WTC11 (cell line): Measurements from ENCODE around the gene RBCK1. TPM values are rescaled to one million over a fixed set of nuclear protein-coding genes. Genes with fewer than 3 reads are reported as not detected.

ENCODE experiments used
- ATAC-seq: fragments of 200-7000 bp; cut with Tn5 transposase; 2 replicates; pipeline ENCODE4 v1.10.0; 2021; ENCODE audit warnings: mild to moderate bottlenecking, moderate library complexity
- CTCF ChIA-PET: fragments of 300-600 bp; sonication (Branson Sonifier 250); formaldehyde crosslinking; loops from one replicate; lab custom pipeline; 2021; ENCODE audit warnings: antibody characterized with exemption; lab: Charles Lee
- POLR2A ChIA-PET: fragments of 350-600 bp; sonication (Branson Sonifier 250); formaldehyde crosslinking; loops from one replicate; lab custom pipeline; 2021; ENCODE audit warnings: antibody characterized with exemption; lab: Charles Lee
- DNase-seq: peaks from one replicate; pipeline ENCODE4 v3.0.0; 2021; ENCODE audit warnings: low spot score
- H3K27ac Mint-ChIP-seq: 2 replicates; pipeline ENCODE4 v1.8.0; 2021; ENCODE audit warnings: mixed read lengths
- H3K27me3 Mint-ChIP-seq: 2 replicates; pipeline ENCODE4 v1.8.0; 2021; ENCODE audit warnings: low read depth, mild to moderate bottlenecking, moderate library complexity, mixed read lengths
- H3K36me3 Mint-ChIP-seq: 2 replicates; pipeline ENCODE4 v1.8.0; 2021; ENCODE audit warnings: mixed read lengths
- H3K4me1 Mint-ChIP-seq: 2 replicates; pipeline ENCODE4 v1.8.0; 2022; ENCODE audit warnings: mixed read lengths
- H3K4me3 Mint-ChIP-seq: 2 replicates; pipeline ENCODE4 v1.8.0; 2021; ENCODE audit warnings: mild to moderate bottlenecking, moderate library complexity, mixed read lengths
- H3K9me3 Mint-ChIP-seq: 2 replicates; pipeline ENCODE4 v1.8.0; 2021; ENCODE audit warnings: mixed read lengths
- AR ChIP-seq: fragments of 250-450 bp; sonication (Bioruptor Pico); IDR thresholded peaks from 2 replicates; pipeline ENCODE4 v1.9.0; 2021; ENCODE audit warnings: mild to moderate bottlenecking
- CREM ChIP-seq: sonication (generic); formaldehyde crosslinking; IDR thresholded peaks from 2 replicates; pipeline ENCODE4 v1.8.1; 2022; ENCODE audit warnings: mild to moderate bottlenecking, missing genetic modification reagents, moderate library complexity
- IRF1 ChIP-seq: sonication (generic); formaldehyde crosslinking; IDR thresholded peaks from 2 replicates; pipeline ENCODE4 v1.8.0; 2023; ENCODE audit warnings: missing genetic modification reagents
- IRF2 ChIP-seq: sonication (generic); formaldehyde crosslinking; IDR thresholded peaks from 2 replicates; pipeline ENCODE4 v1.8.0; 2022; ENCODE audit warnings: low read depth, missing genetic modification reagents, borderline replicate concordance
- JAZF1 ChIP-seq: fragments of 250-450 bp; sonication (Bioruptor Pico); IDR thresholded peaks from 2 replicates; pipeline ENCODE4 v1.9.0; 2021; ENCODE audit warnings: moderate library complexity, mild to moderate bottlenecking, inconsistent platforms
- MAX ChIP-seq: sonication (generic); formaldehyde crosslinking; IDR thresholded peaks from 2 replicates; pipeline ENCODE4 v1.8.0; 2022; ENCODE audit warnings: mild to moderate bottlenecking, missing genetic modification reagents
- NR2C2 ChIP-seq: sonication (generic); formaldehyde crosslinking; IDR thresholded peaks from 2 replicates; pipeline ENCODE4 v1.8.0; 2022; ENCODE audit warnings: mild to moderate bottlenecking, missing genetic modification reagents
- OVOL2 ChIP-seq: fragments of 250-450 bp; sonication (Bioruptor Pico); IDR thresholded peaks from 2 replicates; pipeline ENCODE4 v1.9.0; 2021; ENCODE audit warnings: mild to moderate bottlenecking, borderline replicate concordance
- RELA ChIP-seq: sonication (generic); formaldehyde crosslinking; IDR thresholded peaks from 2 replicates; pipeline ENCODE4 v1.8.1; 2022; ENCODE audit warnings: missing genetic modification reagents, mild to moderate bottlenecking, borderline replicate concordance
- SMAD3 ChIP-seq: sonication (generic); formaldehyde crosslinking; IDR thresholded peaks from 2 replicates; pipeline ENCODE4 v1.8.0; 2022; ENCODE audit warnings: missing genetic modification reagents, mild to moderate bottlenecking, borderline replicate concordance
- SMAD4 ChIP-seq: sonication (generic); formaldehyde crosslinking; IDR thresholded peaks from 2 replicates; pipeline ENCODE4 v1.8.0; 2022; ENCODE audit warnings: mild to moderate bottlenecking, missing genetic modification reagents
- TEAD1 ChIP-seq: sonication (generic); formaldehyde crosslinking; IDR thresholded peaks from 2 replicates; pipeline ENCODE4 v1.8.0; 2022; ENCODE audit warnings: mild to moderate bottlenecking, missing genetic modification reagents
- USF2 ChIP-seq: sonication (generic); formaldehyde crosslinking; IDR thresholded peaks from 2 replicates; pipeline ENCODE4 v1.8.1; 2023; ENCODE audit warnings: mild to moderate bottlenecking, missing genetic modification reagents, moderate library complexity
- ZNF232 ChIP-seq: sonication (generic); formaldehyde crosslinking; IDR thresholded peaks from 2 replicates; pipeline ENCODE4 v1.8.0; 2022; ENCODE audit warnings: mild to moderate bottlenecking, missing genetic modification reagents
- ZNF263 ChIP-seq: sonication (generic); formaldehyde crosslinking; IDR thresholded peaks from 2 replicates; pipeline ENCODE4 v1.8.1; 2022; ENCODE audit warnings: low read depth, mild to moderate bottlenecking, moderate library complexity, missing genetic modification reagents
- ZNF317 ChIP-seq: sonication (generic); formaldehyde crosslinking; IDR thresholded peaks from 2 replicates; pipeline ENCODE4 v1.8.1; 2023; ENCODE audit warnings: low read depth, mild to moderate bottlenecking, moderate library complexity, missing genetic modification reagents, borderline replicate concordance
- total RNA-seq: library from RNA; stranded (reverse); gene quantifications from 3 replicates; pipeline ENCODE4 v1.2.3, GENCODE V29; 2021
- TF ChIP-seq, protein P1 (sequence below): sonication (generic); formaldehyde crosslinking; IDR thresholded peaks from 2 replicates; pipeline ENCODE4 v1.8.1; 2022; ENCODE audit warnings: mild to moderate bottlenecking, missing genetic modification reagents, moderate library complexity, borderline replicate concordance
- TF ChIP-seq, protein P2 (sequence below): sonication (generic); formaldehyde crosslinking; conservative IDR thresholded peaks from 2 replicates; pipeline ENCODE4 v1.8.1; 2022; ENCODE audit warnings: mild to moderate bottlenecking, missing genetic modification reagents
- TF ChIP-seq, protein P3 (sequence below): fragments of 200-600 bp; IDR thresholded peaks from 2 replicates; pipeline ENCODE4 v1.8.0; 2022; ENCODE audit warnings: antibody characterized with exemption
- TF ChIP-seq, protein P4 (sequence below): fragments of 250-450 bp; sonication (Bioruptor Pico); IDR thresholded peaks from 2 replicates; pipeline ENCODE4 v1.8.0; 2021; ENCODE audit warnings: mild to moderate bottlenecking

The RBCK1 gene
- total RNA-seq, 1 experiment from 2014 or later: 75.2 TPM

GRCh38 chr20:412081-412480 is 4.0 kb downstream of the RBCK1 start:
- Mint-ChIP-seq H3K36me3 (peaks cover 48% of the 10 kb centered on the region), H3K27me3 (no peaks in the 10 kb centered on the region), H3K4me1 (peaks cover 12% of the 10 kb centered on the region), H3K27ac (no peak overlapping the region), H3K4me3 (no peak overlapping the region), H3K9me3 (peaks cover 11% of the 10 kb centered on the region)
- ChIA-PET CTCF (no interaction called here), POLR2A (no interaction called here)
- no peak for DNase-seq
- no peak for ATAC-seq
- no peak for TF ChIP-seq ZNF317 (CRISPR knock-in tag)
- TF ChIP-seq ZNF232: no peak
- no peak for TF ChIP-seq AR (CRISPR knock-in tag)
- no peak for TF ChIP-seq IRF2 (CRISPR knock-in tag)
- TF ChIP-seq, all 79 proteins: peak for 0

GRCh38 chr20:414161-414560 is 6.1 kb downstream of the RBCK1 start:
- DNase-seq (no peak), ATAC-seq (no peak)
- ChIA-PET POLR2A (no interaction called here), CTCF (interaction anchor here (1.0 kb wide), 1 partner anchor 17 kb away, joined by 4 read pairs; no protein-coding TSS in a partner anchor)
- Mint-ChIP-seq H3K9me3 (peaks cover 11% of the 10 kb centered on the region), H3K4me3 (no peak overlapping the region), H3K27me3 (no peaks in the 10 kb centered on the region), H3K4me1 (peaks cover 8% of the 10 kb centered on the region), H3K36me3 (peaks cover 52% of the 10 kb centered on the region), H3K27ac (no peak overlapping the region)
- no peak for TF ChIP-seq RELA (CRISPR knock-in tag)
- no peak for TF ChIP-seq OVOL2 (CRISPR knock-in tag)
- no peak for TF ChIP-seq JAZF1 (CRISPR knock-in tag)
- no peak for TF ChIP-seq CREM (CRISPR knock-in tag)
- TF ChIP-seq, protein P1, sequence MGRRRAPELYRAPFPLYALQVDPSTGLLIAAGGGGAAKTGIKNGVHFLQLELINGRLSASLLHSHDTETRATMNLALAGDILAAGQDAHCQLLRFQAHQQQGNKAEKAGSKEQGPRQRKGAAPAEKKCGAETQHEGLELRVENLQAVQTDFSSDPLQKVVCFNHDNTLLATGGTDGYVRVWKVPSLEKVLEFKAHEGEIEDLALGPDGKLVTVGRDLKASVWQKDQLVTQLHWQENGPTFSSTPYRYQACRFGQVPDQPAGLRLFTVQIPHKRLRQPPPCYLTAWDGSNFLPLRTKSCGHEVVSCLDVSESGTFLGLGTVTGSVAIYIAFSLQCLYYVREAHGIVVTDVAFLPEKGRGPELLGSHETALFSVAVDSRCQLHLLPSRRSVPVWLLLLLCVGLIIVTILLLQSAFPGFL (CRISPR knock-in tag): no peak
- TF ChIP-seq, protein P2, sequence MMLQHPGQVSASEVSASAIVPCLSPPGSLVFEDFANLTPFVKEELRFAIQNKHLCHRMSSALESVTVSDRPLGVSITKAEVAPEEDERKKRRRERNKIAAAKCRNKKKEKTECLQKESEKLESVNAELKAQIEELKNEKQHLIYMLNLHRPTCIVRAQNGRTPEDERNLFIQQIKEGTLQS (CRISPR knock-in tag): no peak
- TF ChIP-seq SMAD3 (CRISPR knock-in tag): no peak
- TF ChIP-seq USF2 (CRISPR knock-in tag): no peak
- TF ChIP-seq ZNF263 (CRISPR knock-in tag): no peak
- TF ChIP-seq TEAD1 (CRISPR knock-in tag): no peak
- TF ChIP-seq NR2C2 (CRISPR knock-in tag): no peak
- TF ChIP-seq, protein P3, sequence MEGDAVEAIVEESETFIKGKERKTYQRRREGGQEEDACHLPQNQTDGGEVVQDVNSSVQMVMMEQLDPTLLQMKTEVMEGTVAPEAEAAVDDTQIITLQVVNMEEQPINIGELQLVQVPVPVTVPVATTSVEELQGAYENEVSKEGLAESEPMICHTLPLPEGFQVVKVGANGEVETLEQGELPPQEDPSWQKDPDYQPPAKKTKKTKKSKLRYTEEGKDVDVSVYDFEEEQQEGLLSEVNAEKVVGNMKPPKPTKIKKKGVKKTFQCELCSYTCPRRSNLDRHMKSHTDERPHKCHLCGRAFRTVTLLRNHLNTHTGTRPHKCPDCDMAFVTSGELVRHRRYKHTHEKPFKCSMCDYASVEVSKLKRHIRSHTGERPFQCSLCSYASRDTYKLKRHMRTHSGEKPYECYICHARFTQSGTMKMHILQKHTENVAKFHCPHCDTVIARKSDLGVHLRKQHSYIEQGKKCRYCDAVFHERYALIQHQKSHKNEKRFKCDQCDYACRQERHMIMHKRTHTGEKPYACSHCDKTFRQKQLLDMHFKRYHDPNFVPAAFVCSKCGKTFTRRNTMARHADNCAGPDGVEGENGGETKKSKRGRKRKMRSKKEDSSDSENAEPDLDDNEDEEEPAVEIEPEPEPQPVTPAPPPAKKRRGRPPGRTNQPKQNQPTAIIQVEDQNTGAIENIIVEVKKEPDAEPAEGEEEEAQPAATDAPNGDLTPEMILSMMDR: no peak
- no peak for TF ChIP-seq SMAD4 (CRISPR knock-in tag)
- no peak for TF ChIP-seq MAX (CRISPR knock-in tag)
- no peak for TF ChIP-seq IRF1 (CRISPR knock-in tag)
- TF ChIP-seq, protein P4, sequence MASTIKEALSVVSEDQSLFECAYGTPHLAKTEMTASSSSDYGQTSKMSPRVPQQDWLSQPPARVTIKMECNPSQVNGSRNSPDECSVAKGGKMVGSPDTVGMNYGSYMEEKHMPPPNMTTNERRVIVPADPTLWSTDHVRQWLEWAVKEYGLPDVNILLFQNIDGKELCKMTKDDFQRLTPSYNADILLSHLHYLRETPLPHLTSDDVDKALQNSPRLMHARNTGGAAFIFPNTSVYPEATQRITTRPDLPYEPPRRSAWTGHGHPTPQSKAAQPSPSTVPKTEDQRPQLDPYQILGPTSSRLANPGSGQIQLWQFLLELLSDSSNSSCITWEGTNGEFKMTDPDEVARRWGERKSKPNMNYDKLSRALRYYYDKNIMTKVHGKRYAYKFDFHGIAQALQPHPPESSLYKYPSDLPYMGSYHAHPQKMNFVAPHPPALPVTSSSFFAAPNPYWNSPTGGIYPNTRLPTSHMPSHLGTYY (CRISPR knock-in tag): no peak
